Measurements from ENCODE around the gene WIZ.
A peak's percentile ranks its signal among the peaks of the same experiment; 100 is the strongest.

The WIZ gene

DNA sequence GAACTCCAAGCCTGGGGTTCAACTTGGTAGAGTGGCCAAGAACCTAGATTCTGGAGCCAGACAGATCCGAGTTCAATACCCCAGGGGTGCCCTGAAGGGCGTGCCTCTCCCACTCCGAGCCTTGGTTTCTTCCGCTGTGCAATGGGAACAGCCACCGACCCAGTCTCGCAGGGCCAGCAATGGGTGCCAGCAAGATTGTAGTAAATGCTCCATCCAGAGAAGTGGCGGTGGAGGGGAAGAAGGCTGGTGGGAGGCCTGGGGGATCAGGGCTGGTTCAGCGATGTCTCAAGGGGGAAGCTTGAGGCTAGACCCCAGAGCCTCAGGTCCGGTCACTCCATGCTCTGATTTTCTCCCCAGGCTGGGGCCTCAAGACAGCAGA is 4.5 kb downstream of the WIZ start:
- DNase-seq (ENCODE audit: low read depth in 3 of 3, low spot score in 1 of 3), result no peak

DNA sequence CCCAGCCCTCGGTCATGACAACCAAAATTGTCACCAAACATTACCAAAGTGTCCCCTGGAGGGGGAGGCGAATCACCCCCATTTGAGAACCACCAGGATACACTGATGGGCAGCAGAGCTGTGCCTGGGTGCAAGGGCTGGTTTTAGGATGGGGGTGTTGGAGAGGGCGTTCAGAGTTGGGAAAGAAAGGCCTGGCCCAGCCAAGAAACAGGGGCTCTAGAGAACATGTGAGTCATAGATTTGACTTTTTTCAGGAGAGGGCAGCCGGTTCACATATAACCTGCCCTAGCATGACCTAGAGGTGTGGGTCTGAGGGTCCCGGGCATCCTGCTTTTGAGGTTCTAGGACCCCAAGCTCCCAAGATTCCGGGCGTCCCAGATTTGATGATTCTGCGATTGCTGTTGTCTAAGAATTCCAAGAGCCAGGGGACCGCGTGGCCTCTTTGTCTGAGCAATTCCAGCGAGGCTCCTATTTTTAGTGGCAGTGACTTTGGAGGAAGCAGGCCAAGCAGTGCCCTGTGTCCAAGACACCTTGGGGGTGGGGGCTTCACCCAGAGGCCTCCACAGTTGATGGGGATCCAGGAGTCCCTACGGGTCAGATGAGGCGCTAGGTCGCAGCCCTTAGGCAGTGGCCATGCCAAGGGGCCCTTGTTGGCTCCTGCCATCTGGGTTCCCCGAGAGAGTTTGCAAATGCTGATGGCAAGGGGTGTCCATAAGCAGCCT is 5.1 kb downstream of the WIZ start:
- DNase-seq (ENCODE audit: low read depth in 3 of 3, low spot score in 1 of 3), result no peak

DNA sequence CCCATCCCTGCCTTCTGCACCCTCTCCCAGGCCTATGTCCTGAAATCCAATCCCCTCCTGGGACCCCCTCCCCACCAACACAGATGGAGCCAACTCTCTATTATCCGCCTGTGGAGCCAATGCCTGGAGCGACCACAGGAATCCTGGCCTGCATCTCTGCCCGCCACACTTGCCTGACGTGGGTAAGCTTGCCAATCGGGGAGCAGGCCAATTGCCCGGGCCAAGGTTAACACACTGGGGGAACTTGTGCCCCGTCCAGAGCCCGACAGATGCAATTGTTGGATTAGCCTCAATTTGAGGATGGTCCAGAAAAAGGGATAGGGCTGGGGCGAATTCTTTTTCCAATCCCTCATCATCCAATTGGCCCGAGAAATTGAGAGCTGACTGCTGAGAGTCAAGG is 5.9 kb downstream of the WIZ start:
- DNase-seq (ENCODE audit: low read depth in 3 of 3, low spot score in 1 of 3), result no peak

DNA sequence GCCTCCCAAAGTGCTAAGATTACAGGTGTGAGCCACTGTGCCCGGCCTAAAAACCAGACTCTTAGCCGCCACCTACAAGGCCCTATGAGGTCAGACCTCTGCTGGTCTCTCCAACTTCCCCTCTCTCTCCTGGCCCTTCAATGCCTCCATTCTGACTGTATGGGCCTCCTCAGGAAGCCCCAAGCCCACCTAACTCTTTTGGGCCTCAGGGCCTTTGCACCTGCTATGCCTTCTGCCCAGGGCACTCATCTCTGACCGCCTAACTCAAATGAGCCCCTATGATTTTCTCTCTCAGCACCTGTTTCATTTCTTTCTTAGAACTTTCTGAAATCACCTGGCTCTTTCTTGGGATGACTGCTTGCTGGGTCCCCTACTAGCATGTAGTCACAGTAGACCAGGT is 6.4 kb downstream of the WIZ start:
- no peak for DNase-seq (ENCODE audit: low read depth in 3 of 3, low spot score in 1 of 3)

DNA sequence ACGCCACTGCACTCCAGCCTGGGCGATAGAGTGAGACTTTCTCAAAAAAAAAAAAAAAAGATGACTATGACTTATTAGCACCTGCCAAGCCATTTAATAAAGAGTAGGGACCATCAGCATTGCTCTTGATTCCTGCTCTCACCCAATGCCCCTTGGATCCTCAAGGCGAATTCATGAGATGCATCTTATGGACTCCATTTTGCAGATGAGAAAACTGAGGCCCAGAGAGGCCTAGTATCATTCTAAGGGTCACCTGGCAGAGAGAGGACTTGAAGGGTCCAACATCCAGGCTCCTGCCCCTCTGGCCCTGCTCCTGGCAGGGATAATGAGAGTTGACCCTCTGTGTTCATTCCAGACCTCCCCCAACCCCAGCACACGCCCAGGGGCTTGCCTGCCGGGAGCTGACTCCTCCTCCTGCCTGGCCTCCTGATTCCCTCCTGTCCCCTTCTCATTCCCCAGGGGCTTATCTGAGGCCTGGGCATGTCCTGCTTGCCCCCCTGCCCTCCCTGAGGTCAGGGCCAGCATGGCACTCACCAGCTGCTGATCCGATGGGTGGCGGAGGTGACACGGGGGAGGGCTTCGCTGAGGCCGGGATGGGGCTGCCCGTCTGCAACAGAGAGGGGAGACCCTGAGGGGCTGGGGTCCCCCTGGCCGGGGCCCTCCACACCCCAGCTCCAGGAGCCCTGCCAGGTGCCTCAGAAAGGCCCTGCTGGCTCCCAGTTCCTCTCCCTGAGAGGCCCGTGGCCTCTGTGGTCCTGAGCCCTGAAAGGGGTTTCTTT is 7.4 kb downstream of the WIZ start:
- no peak for DNase-seq (ENCODE audit: low read depth in 3 of 3, low spot score in 1 of 3)

DNA sequence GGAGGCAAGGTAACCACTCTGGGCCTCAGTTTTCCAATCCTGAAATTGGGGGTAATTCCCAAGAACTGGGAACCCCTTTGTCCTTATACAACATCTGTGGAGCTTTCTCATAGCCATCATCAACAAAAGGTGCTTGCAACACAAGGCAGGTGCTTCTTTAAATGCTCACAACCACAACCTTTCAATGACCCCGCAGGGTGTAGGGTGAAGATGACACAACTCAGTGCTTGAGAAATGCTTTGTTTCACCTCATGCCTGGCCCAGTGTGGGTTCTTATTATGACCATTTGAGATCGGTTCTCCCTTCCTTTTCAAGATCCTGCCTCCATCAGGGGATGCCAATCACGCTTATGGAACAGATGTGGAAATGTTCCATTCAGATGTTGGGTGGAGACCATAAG is 8.4 kb downstream of the WIZ start:
- no peak for DNase-seq (ENCODE audit: low read depth in 3 of 3, low spot score in 1 of 3)

DNA sequence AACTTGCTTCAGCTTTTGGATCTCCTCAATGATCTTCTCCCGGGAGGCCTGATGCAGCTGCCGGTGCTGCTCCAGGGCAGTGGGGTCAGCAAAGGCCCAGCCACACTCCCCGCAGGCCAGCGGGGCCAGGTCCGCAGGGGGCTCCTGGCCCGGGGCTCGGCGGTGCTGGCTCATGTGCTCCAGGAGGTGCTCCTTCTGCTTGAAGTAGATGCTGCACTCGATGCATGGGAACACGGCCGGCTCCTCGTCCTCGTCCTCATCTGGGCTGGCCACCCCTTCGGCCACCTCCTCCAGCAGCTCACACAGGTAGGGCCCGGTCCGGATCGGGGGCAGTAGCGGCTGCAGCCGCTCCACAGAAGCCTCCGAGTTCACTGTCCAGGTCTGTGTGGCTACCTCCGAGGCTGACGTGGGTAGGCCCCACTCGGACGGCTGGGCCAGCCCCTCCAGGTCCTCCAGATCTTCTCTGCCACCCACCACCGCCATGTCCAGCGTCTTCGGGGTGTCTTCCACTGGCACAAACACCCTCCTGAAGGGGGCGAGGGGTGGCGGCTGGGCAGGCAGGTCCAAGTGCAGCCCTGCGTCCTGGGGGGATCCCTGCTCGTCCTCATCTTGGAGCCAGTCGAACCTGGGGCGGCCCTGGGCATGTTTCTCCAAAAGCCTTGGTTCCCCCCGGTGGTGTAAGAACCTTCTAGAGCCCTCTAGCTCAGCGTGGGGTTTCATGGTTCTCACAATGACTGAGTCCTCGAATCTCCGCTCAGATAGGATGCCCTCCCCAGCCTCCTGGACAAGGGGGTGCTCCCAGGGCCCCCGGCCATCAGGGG is 9.7 kb downstream of the WIZ start:
- DNase-seq (ENCODE audit: low read depth in 3 of 3, low spot score in 1 of 3), result no peak

DNA sequence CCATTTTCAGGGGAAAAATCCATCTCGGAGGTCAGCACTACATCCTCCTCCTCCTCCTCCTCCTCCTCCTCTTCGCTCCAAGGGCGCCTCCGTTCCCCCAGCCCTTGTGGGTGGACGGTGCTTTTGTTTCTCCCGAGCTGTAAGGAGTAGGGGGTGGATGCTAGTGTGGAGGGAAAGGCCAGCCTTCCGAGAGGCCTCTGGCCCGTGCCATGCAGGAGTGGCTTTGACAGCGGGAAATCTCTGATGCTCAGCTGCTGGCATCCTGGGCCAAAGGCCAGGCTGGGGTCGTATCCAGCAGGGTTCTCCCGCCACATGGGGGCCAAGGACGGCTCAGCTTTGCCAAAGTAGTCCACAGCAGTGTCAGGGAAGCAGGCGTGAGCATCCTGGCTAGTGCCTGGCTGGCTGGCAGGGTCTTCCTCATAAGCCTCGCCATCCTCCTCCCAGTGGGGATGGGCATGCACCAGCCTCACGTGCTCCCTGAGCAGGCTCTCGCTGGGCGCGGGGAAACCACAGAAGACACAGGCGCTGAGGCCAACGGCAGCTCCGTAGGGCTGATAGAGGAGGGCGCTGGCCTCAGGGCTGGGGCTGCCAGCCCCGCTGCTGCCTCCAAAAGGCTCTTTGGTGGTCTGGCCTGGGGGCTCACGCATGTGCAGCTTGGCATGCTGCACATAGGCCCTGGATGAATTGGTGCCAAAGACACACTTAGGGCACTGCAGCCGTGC is 10.5 kb downstream of the WIZ start:
- DNase-seq (ENCODE audit: low read depth in 3 of 3, low spot score in 1 of 3), result no peak

DNA sequence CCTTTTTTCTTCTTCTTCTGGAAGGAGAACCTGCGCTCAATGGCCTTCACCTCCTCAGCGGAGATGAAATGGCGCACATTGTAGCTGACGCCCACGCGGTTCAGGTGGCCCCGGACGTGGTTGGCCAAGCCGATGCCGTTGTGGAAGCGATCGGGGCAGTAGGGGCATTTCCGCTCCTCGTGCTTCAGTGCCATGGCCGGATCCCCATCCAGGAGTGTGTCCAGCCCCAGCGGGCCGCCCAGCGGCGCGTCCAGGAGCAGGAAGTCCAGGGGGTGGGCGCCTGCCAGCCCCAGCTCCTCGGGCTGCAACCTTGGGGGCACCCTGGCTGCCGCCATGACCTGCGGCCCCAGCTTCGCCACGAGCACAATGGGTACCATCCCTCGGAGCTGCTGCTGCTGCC is 11.2 kb downstream of the WIZ start:
- DNase-seq (ENCODE audit: low read depth in 3 of 3, low spot score in 1 of 3), result no peak

DNA sequence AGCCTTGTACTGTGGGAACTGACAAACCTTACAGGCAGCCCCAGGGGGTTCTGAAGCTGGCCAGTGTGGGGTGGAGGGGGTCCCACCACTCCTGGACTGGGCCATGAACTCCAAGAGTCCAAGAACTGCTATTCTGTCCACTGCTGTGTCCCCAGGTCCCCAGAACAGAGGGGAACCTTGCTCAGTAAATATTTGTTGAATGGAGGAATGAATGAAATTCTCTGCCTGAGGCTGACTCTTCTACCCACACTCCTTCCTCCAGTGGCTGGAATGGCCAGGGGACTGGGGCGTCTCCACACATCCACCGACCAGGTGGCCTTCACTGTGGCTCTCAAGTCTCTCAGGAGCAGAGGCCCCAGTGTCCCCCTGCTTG is 11.6 kb downstream of the WIZ start:
- DNase-seq (ENCODE audit: low read depth in 3 of 3, low spot score in 1 of 3), result no peak

DNA sequence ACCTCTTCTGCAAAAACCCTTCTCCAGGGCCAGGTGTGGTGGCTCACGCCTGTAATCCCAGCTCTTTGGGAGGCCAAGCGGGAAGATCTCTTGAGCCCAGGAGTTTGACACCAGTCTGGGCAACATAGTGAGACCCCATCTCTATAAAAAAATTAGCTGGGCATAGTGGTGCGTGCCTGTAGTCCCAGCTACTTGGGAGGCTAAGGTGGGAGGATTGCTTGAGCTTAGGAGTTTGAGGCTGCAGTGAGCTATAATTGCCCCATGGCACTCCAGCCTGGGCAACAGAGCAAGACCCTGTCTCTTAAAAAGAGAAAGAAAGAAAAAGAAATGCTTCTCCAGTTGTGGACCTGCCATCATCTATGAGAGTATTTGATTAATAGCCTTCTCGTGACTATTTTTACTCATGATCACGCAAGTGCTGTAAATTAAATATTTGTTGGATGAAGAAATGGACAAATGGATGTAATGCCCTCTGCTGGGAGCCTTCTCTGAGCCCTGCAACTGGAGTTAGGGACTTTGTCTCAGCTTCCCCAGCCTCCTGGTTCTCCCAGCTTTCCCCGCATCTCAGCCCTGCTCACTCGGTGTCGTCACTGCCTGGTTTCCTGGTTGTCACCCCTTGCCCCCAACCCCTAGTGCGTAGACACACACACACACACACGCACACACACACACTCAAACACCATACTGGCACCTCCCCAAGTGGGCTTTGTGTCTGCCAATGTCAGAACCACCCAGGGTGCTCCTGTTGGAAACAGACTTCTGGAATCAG is 12.2 kb downstream of the WIZ start:
- no peak for DNase-seq (ENCODE audit: low read depth in 3 of 3, low spot score in 1 of 3)

DNA sequence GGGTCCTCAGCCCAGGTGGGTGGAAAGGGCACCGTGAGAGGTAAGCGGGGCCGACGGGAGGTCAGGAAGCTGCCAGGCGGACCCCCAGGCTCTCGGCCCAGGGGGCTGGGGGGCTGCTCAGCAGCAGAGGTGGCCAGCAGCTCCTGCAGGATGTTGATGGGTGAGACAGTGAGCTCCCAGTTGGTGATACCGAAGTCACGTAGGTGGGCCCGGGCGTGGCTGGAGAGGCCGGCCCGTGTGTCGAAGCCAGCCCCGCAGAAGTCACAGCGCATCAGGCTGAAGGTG is 13.0 kb downstream of the WIZ start:
- DNase-seq (ENCODE audit: low read depth in 3 of 3, low spot score in 1 of 3), result no peak

DNA sequence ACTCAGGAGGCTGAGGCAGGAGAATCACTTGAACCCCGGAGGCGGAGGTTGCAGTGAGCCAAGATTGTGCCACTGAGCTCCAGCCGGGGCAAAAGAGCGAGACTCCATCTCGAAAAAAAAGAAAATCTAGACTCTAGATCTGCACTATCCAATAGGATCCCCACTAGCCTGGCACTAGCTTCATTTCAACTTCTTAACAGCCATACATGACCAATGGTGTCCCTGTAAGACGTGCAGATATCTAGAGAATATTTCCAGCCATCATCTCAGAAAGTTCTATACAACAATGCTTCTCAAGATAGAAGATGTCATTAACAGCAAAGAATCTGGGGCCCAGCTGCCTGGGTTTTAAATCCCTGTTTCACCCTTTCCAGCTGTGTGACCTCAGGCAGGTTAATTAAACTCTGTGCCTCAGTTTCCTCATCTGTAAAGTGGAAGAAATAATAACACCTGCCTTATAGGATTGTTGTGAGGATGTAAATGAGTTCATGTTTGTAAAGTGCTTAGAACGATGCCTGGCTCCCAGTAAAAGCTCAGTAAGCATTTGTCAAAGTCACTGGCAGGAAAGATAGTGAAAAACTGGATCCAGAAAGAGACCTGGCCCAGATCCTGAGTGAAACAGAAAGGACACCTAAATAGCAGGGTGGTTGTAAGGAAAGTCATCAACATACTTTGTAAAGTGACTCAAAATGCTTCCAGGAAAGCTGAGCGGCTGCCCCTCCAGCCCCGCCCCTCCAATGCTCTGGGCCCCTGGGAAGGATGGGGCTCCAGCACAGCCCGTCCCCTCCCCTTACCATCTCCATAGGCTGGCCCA is 13.5 kb downstream of the WIZ start:
- no peak for DNase-seq (ENCODE audit: low read depth in 3 of 3, low spot score in 1 of 3)

DNA sequence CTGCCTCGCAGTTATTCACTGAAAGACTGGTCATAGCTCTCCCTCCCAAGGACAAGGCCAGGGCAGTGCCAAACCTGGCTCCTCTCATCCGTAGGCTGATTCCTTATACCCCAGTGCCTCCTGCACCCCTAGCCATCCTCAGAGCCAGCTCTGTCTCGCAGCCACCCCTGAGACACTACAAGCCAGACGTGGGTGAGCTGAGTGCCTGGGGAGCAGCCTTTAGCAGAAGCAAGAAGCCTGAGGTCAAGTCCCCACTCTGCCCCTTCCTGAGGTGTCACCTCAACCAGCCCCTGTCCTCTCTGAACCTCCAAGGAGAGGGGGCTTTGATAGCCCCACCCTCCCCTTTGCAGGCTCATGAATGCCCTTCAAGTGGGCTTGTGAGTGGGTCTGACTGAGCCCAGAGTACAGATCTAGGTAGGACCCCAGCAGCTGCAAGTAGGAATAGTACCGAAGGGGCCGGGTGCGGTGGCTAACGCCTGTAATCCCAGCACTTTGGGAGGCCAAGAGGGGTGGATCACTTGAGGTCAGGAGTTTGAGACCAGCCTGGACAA is 16.2 kb downstream of the WIZ start:
- no peak for DNase-seq (ENCODE audit: low read depth in 3 of 3, low spot score in 1 of 3)

DNA sequence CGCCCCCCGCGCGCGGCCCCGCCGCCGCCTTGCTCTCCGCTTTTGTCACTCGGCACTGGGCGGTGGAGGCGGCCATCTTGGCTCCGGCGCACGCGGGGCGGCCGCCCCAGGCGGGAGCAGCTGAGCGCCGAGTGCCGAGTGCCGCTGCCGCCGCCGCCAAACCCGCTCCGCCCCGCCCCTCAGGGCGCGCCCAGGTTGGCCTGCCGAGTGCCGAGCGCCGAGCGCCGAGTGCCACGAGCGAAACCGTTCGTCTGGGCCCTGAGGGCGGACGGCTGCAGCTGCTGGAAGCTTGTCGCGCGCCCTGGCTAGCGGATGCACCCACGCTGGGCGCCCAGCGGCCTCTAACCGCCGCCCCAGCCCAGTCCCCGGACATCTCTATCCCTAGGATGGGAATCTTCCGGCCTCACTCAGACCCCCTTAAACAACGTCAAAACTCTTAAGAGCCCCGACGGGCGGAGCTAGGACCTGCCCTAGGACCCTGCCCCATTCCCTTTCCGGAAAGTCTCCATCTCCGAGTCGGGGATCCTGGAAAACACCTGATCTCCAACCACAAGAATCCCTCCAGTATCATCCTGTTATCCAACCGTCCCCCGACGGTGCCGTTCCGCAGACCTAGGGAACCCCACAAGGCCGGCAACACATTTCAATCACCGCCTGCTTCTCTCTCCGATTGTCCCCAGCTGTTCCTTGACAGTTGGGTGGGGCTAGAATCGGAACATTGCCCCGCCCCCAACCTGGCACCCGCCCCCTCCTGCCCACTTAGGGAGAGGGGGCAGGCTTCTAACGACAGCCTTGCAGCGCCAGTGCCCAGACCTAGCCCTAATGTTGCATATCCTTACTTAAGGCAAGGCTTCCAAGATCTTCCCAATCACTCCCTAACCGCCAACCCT is 16.9 kb downstream of the WIZ start:
- DNase-seq (ENCODE audit: low read depth in 3 of 3, low spot score in 1 of 3), result peak; percentile 78 to 88 (median 86)

DNA sequence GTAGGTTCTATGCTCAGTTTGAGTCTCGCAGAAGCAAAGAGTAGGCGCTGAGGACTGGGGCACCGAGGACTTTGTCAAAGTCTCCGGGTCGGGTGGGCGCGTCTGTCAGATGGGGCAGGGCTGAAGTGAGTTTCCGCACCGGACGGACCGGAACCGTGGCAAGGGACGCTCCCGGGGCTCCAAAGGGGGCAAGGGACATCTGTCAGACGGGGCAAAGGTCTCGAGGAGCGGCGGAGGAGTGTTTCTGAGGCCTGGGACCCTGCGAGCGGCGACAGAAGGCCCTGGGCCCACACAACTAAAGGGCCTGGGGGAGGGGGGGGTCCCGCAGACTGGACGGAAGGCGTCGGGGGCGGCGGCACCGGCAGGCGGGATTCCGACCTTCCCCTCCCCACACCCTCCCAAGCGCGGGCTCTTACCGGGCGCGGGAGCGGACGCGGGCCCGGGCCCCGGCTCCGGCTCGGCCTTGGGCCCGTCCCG is 17.7 kb downstream of the WIZ start:
- DNase-seq (ENCODE audit: low read depth in 3 of 3, low spot score in 1 of 3), result peak in 1 of 3 donors; percentile 23

DNA sequence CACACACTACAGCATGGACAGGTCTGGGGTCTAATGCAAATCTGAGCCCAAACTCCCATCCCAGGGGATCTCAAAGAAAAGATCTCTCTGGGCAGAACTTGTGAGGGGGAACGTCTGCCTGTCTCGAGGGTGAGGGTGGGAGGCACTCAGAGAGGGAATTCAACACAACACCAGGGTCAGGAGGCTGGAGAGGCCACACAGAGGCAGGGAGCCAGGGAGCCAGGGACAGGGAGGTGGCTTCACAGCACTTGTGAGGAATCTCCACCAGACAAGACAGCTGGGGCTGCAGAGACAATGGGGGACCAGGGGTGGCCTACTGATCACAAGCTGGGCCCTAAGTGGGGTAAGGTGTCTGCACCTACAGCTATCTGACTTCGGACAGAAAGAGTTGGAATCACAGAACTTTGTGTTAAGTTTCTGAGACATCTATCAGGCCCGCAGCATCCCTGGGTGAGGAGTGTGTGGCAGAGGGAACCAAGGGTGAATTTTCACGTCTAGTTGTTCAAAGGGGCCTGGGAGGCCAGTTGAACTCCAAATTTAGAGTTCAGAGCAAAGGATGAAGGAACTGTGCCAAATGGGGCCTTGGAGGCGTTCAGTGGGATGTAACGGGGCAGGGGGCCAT is 18.2 kb downstream of the WIZ start:
- no peak for DNase-seq (ENCODE audit: low read depth in 3 of 3, low spot score in 1 of 3)

DNA sequence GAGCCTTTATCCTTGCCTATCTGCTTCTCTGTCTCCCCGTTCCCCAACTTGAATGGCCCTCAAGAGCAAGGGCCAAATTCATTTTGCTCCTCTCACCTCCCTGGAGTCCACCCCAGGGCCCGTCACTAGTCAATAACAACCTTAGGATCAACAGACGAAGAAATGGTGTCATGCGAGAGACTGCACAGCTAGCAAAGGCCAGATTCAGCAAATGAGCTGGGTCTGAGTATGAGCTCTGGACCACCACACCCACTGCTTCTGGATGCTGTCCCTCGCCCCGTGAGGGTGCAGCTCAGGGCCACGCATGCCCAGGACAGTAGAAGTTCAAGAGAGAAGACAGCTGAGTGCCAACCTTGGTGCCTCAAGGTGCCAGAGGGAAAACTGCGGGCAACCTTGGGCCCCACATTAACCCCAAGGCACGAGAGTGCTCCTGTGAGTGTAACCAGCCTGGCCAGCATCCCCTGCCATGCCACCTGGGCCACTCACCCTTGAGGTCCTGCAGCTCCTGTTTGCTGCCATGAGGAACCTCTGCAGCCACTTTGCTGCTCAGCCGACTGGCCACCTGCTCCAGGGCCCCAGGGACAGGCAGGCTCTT is 19.1 kb downstream of the WIZ start:
- no peak for DNase-seq (ENCODE audit: low read depth in 3 of 3, low spot score in 1 of 3)
